K562 (cell line): ENCODE data around the gene ZNF669. TPM values are rescaled to one million over a fixed set of nuclear protein-coding genes. Genes with fewer than 3 reads are reported as not detected.

Experiments
- ATAC-seq: fragments of 200-7000 bp; cut with Tn5 transposase; 3 replicates; pipeline ENCODE4 v1.9.1; 2020; ENCODE audit warnings: moderate library complexity
- BruUV-seq: library from RNA; stranded (reverse); fragments of 400-500 nt; replicated peaks from 2 replicates; lab custom pipeline; 2021; lab: Mats Ljungman, UMichigan
- CTCF ChIA-PET: fragments of 300-600 bp; formaldehyde crosslinking; extraction: SDS; loops from one replicate; lab custom pipeline; 2021; ENCODE audit warnings: low intra/inter-chr PET ratio; lab: Yijun Ruan, JAX
- POLR2A ChIA-PET: fragments of 300-600, 350-650 bp; sonication (Branson Sonifier 250); formaldehyde crosslinking; extraction: SDS; loops from one replicate; lab custom pipeline; 2021; ENCODE audit warnings: antibody characterized with exemption, inconsistent platforms; lab: Yijun Ruan, JAX
- DNase-seq, 4 experiments: peaks; one replicate each; pipeline versions ENCODE4 v3.0.0 to v3.0.0-alpha.2; 2011 to 2018; ENCODE audit warnings: low spot score in 3 of 4, mixed read lengths in 3 of 4; ENCODE audit errors: extremely low read depth in 1 of 4
- FAIRE-seq: peaks from 2 replicates; lab custom pipeline; 2011; peaks lifted over from hg19 to GRCh38; lab: Jason Lieb, UNC
- H2AFZ ChIP-seq: 2 replicates; pipeline ENCODE4 v1.6.0; 2011; ENCODE audit warnings: low read depth, low read length, control low read depth, inconsistent platforms
- H3K27ac ChIP-seq: fragments of 200-600 bp; 3 replicates; pipeline ENCODE4 v1.8.0; 2011; ENCODE audit warnings: low read depth, mild to moderate bottlenecking, control low read depth, inconsistent platforms, low read length, moderate library complexity, mixed read lengths; ENCODE audit errors: extremely low read depth
- H3K27me3 ChIP-seq, 2 experiments: fragments of 300-600 bp in 1 of 2; 2 replicates in 1 of 2; 3 replicates in 1 of 2; pipeline versions ENCODE4 v1.6.0 to v1.8.0; 2011; ENCODE audit warnings: inconsistent platforms in 2 of 2, low read length in 2 of 2, mild to moderate bottlenecking in 1 of 2, mixed read lengths in 1 of 2, moderate library complexity in 1 of 2; ENCODE audit not compliant: control insufficient read depth in 2 of 2, insufficient read depth in 2 of 2
- H3K36me3 ChIP-seq: fragments of 300-600 bp; 3 replicates; pipeline ENCODE4 v1.8.0; 2011; ENCODE audit warnings: mild to moderate bottlenecking, low read length, inconsistent platforms; ENCODE audit not compliant: control insufficient read depth, insufficient read depth
- H3K4me1 ChIP-seq, 2 experiments: fragments of 200-600 bp in 1 of 2; replicated peaks in 1 of 2; 2 replicates in 1 of 2; 3 replicates in 1 of 2; pipeline versions ENCODE4 v1.5.1 to v1.8.0; 2011; ENCODE audit warnings: inconsistent platforms in 2 of 2, low read length in 2 of 2, mild to moderate bottlenecking in 1 of 2, mixed read lengths in 1 of 2, moderate library complexity in 1 of 2; ENCODE audit not compliant: control insufficient read depth in 2 of 2, insufficient read depth in 2 of 2
- H3K4me2 ChIP-seq: 2 replicates; pipeline ENCODE4 v1.6.1; 2011; ENCODE audit warnings: low read length, control low read depth, inconsistent platforms, mixed read lengths; ENCODE audit not compliant: insufficient read depth
- H3K4me3 ChIP-seq: fragments of 200-600 bp; sonication (generic), shearing (Covaris generic); 2 replicates; pipeline ENCODE4 v1.5.1; 2016; ENCODE audit warnings: control low read depth, inconsistent platforms
- H3K79me2 ChIP-seq: fragments of 200-600 bp; 3 replicates; pipeline ENCODE4 v1.8.0; 2011; ENCODE audit warnings: low read length, inconsistent platforms; ENCODE audit not compliant: control insufficient read depth, insufficient read depth
- H3K9ac ChIP-seq, 2 experiments: 2 replicates each; pipeline versions ENCODE4 v1.6.0 to v1.6.1; 2011; ENCODE audit warnings: low read depth in 2 of 2, low read length in 2 of 2, control low read depth in 1 of 2, inconsistent platforms in 1 of 2, mild to moderate bottlenecking in 1 of 2, mixed read lengths in 1 of 2; ENCODE audit not compliant: insufficient read depth in 1 of 2
- H3K9me1 ChIP-seq: one replicate; pipeline ENCODE4 v1.6.0; 2011; ENCODE audit warnings: inconsistent platforms, mild to moderate bottlenecking, low read length, moderate library complexity; ENCODE audit not compliant: control insufficient read depth, insufficient read depth
- H3K9me3 ChIP-seq: replicated peaks from 2 replicates; pipeline ENCODE4 v1.5.1; 2011; ENCODE audit warnings: low read depth, low read length, inconsistent platforms; ENCODE audit not compliant: control insufficient read depth, insufficient read depth
- H4K20me1 ChIP-seq: replicated peaks from 2 replicates; pipeline ENCODE4 v1.6.1; 2011; ENCODE audit warnings: low read length, inconsistent platforms, mixed read lengths; ENCODE audit not compliant: control insufficient read depth, insufficient read depth
- BCOR ChIP-seq: fragments of 450-650 bp; IDR thresholded peaks from 2 replicates; pipeline ENCODE4 v1.6.1; 2016
- CTBP1 ChIP-seq: fragments of 450-650 bp; IDR thresholded peaks from 2 replicates; pipeline ENCODE4 v1.6.1; 2016; ENCODE audit warnings: borderline replicate concordance
- E2F1 ChIP-seq: sonication (generic); formaldehyde crosslinking; IDR thresholded peaks from 2 replicates; pipeline ENCODE4 v1.8.1; 2023; ENCODE audit warnings: mild to moderate bottlenecking, missing genetic modification reagents, moderate library complexity
- FUS ChIP-seq: fragments of 200-400 bp; formaldehyde crosslinking; optimal IDR thresholded peaks from 2 replicates; pipeline ENCODE3; 2017; ENCODE audit warnings: low read depth, low read length
- GABPA ChIP-seq: fragments of 200-800 bp; sonication (Bioruptor generic); conservative IDR thresholded peaks from 2 replicates; pipeline ENCODE4 v1.6.1; 2016; ENCODE audit warnings: low read depth, missing genetic modification characterization, missing compliant biosample characterization
- HIVEP1 ChIP-seq: fragments of 250-450 bp; sonication (Bioruptor Pico); IDR thresholded peaks from 2 replicates; pipeline ENCODE4 v1.4.0; 2020; ENCODE audit warnings: mild to moderate bottlenecking
- HOXB6 ChIP-seq: fragments of 250-450 bp; sonication (Bioruptor Pico); IDR thresholded peaks from 2 replicates; pipeline ENCODE4 v1.5.1; 2022; ENCODE audit warnings: mild to moderate bottlenecking, borderline replicate concordance
- NCOA4 ChIP-seq: fragments of 450-650 bp; IDR thresholded peaks from 2 replicates; pipeline ENCODE4 v1.6.1; 2018; ENCODE audit warnings: mild to moderate bottlenecking; ENCODE audit not compliant: partially characterized antibody
- NFXL1 ChIP-seq: fragments of 450-650 bp; formaldehyde crosslinking; IDR thresholded peaks from 2 replicates; pipeline ENCODE4 v1.4.0; 2021; ENCODE audit warnings: mild to moderate bottlenecking
- NONO ChIP-seq, 2 experiments: fragments of 200-400 bp in 1 of 2; fragments of 450-650 bp in 1 of 2; formaldehyde crosslinking in 1 of 2; IDR thresholded peaks; 2 replicates each; pipeline ENCODE4 v1.6.1; 2017; ENCODE audit warnings: low read depth in 2 of 2, mild to moderate bottlenecking in 2 of 2, moderate library complexity in 2 of 2, low read length in 1 of 2
- NR2C1 ChIP-seq, 2 experiments: fragments of 450-650 bp; IDR thresholded peaks; 2 replicates each; pipeline ENCODE4 v1.6.1; 2017; ENCODE audit warnings: mild to moderate bottlenecking in 2 of 2, antibody characterized with exemption in 1 of 2, inconsistent platforms in 1 of 2, missing compliant biosample characterization in 1 of 2, missing genetic modification characterization in 1 of 2
- TCF7 ChIP-seq: sonication (generic); IDR thresholded peaks from 2 replicates; pipeline ENCODE4 v1.6.1; 2016; ENCODE audit warnings: antibody characterized with exemption, borderline replicate concordance
- THRA ChIP-seq: fragments of 450-650 bp; IDR thresholded peaks from 2 replicates; pipeline ENCODE4 v1.6.1; 2017; ENCODE audit warnings: mild to moderate bottlenecking, moderate library complexity
- WHSC1 ChIP-seq: IDR thresholded peaks from one replicate; pipeline ENCODE4 v1.6.1; 2012; ENCODE audit warnings: low read length, control low read depth, inconsistent platforms
- ZBTB34 ChIP-seq: fragments of 250-450 bp; sonication (Bioruptor Pico); IDR thresholded peaks from 2 replicates; pipeline ENCODE4 v1.8.0; 2021; ENCODE audit warnings: mild to moderate bottlenecking, moderate library complexity
- ZBTB5 ChIP-seq: fragments of 450-650 bp; IDR thresholded peaks from 2 replicates; pipeline ENCODE4 v1.6.1; 2017; ENCODE audit warnings: antibody characterized with exemption
- ZNF146 ChIP-seq: IDR thresholded peaks from one replicate; pipeline ENCODE4 v1.6.1; 2018; ENCODE audit warnings: missing compliant biosample characterization; ENCODE audit not compliant: unreplicated experiment
- WGBS: fragments of 100-300 bp; shearing (Covaris generic); methylation state at CpG from one replicate; pipeline ENCODE4 v1.1.6; 2016; ENCODE audit warnings: low coverage, mixed read lengths; ENCODE audit not compliant: insufficient coverage; ENCODE audit errors: missing lambda C conversion rate; 5-methylcytosine and 5-hydroxymethylcytosine counted together
- in situ Hi-C: fragments of 300-500 bp; cut with MboI; formaldehyde crosslinking; loops from 4 replicates; pipeline ENCODE4 v1.15.0; 2018; ENCODE audit warnings: inconsistent platforms, mixed read lengths
- intact Hi-C: fragments of 100-400 bp; cut with micrococcal nuclease; formaldehyde crosslinking; loops from 2 replicates; pipeline ENCODE4 v1.14.2; 2022
- polyA plus RNA-seq, 8 experiments: library from polyadenylated mRNA; depleted of rRNA in 4 of 8; stranded (reverse) in 5 of 8; unstranded in 3 of 8; fragments of >200 nt; fragmentation: Nextera tagmentation in 2 of 8; fragmentation: Illumina TruSeq in 1 of 8; extraction: Ambion mirVana in 2 of 8; extraction: Trizol in 1 of 8; gene quantifications; 2 replicates each; pipeline versions ENCODE4 v1.2.1 to v1.2.3, GENCODE V29; 2011 to 2014; ENCODE audit warnings: inconsistent platforms in 1 of 8, missing spikeins in 1 of 8
- total RNA-seq, 7 experiments: library from RNA; depleted of rRNA in 6 of 7; stranded (reverse); fragments of >200 nt in 6 of 7; fragmentation: Illumina TruSeq in 2 of 7; extraction: Trizol in 2 of 7; gene quantifications; 2 replicates each; pipeline versions ENCODE4 v1.2.1 to v1.2.3, GENCODE V29; 2011 to 2021; ENCODE audit warnings: low replicate concordance in 1 of 7

ZNF669 gene
- total and polyA plus RNA-seq, 9 of the 15 experiments (the other 6 are each of a cell fraction or from before 2014, with no cell fraction given), result 5.3 to 18.3 (median 10.2) TPM

- Histone ChIP-seq H3K27me3 (no peaks in the 10 kb centered on the region), H3K9me1 (no peaks in the 10 kb centered on the region), H3K9me3 (peaks cover 23% of the 10 kb centered on the region), H3K4me3 (no peak overlapping the region), H3K79me2 (no peaks in the 10 kb centered on the region; the same call in 2 of the 3 replicates), H3K36me3 (peaks cover 21% of the 10 kb centered on the region; the same call in 1 of the 3 replicates), H3K4me1 (no peaks in the 10 kb centered on the region), H3K4me2 (no peak overlapping the region), H3K27ac (no peak overlapping the region), H2AFZ (no peak overlapping the region), H3K9ac (no peak overlapping the region), H4K20me1 (no peaks in the 10 kb centered on the region)
- BruUV-seq, result no TSS peak
- FAIRE-seq, result no peak
- in situ Hi-C loops, result no loop called here
- 89% methylated on average over 6 of the region's 6 CpGs for WGBS
- ATAC-seq, result no peak
- ChIA-PET POLR2A (interaction anchor here (1.0 kb wide), 1 partner anchor 10 kb away, joined by 4 read pairs; no protein-coding TSS in a partner anchor), CTCF (no interaction called here)
- intact Hi-C loops, result no loop called here
- DNase-seq, result no peak
- TF ChIP-seq NCOA4 (no peak), CTBP1 (no peak), ZBTB5 (no peak), WHSC1 (no peak), THRA (no peak), HIVEP1 (CRISPR knock-in tag) (no peak), GABPA (tag) (no peak), NONO (IDR thresholded peaks at IDR 0.05; ENCODE audit: low read depth in 2 of 2, low read length in 1 of 2) (no peak), NR2C1 (IDR thresholded peaks at IDR 0.05) (no peak), NR2C1 (tag; IDR thresholded peaks at IDR 0.05) (no peak), FUS (no peak), NFXL1 (CRISPR knock-in tag) (no peak), BCOR (no peak), ZNF146 (CRISPR knock-in tag) (no peak), HOXB6 (CRISPR knock-in tag) (no peak), TCF7 (no peak), ZBTB34 (CRISPR knock-in tag) (no peak), E2F1 (no peak)
Observed at GRCh38 chr1:247145279-247145678, 41.1 kb upstream of the ZNF669 start.
